GM08714 (cell line): ENCODE measurements around the gene MAN1A1.

Source experiments
- H3K4me3 ChIP-seq: fragments of 200-500 bp; sonication (Bioruptor generic); 2 replicates; pipeline ENCODE4 v1.5.1; 2014; ENCODE audit warnings: mild to moderate bottlenecking, low read length, inconsistent platforms
- ZNF274 ChIP-seq: IDR thresholded peaks from 2 replicates; pipeline ENCODE4 v1.6.1; 2012; ENCODE audit warnings: mild to moderate bottlenecking, low read depth, low read length

The MAN1A1 gene

DNA sequence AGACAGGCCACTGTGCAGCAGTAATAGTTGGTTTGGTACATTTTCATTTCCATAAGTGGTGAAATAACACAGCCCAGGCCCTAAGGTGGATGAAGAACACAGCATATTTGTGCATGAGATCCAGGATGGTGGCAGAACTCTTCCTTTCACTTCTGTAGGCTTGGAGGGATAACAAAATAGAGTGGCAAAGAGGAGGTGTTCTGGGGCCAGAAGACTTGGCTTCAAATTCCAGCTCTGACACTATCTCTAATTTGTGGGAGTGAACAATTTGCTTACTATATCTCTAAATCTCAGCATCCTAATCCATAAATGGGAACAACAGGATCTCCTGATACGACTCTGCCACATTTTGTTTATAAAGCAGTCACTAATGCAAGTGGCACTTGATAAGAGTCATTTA lies 159.4 kb downstream of the MAN1A1 start:
- no peak overlapping the region for H3K4me3 ChIP-seq
- TF ChIP-seq ZNF274: no peak

DNA sequence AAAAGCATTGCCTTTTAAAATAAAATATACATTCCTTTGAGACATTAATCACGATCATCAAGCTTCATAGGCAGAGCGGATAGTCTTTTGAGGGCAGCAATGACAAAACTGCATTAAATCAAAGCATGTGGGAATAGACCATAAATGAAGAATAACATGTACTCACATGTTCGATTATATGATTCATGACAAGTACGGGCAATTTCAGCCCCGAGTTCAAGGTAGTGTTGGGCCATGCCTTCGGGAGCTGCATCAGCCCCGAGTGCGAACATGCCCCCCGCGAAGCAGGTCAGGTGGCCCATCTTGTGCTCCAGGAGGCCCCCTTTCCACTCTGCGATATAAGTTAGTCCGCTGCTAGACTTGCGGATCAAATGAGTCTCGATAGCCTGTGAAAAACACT lies 160.1 kb downstream of the MAN1A1 start:
- no peak overlapping the region for H3K4me3 ChIP-seq
- no peak for TF ChIP-seq ZNF274

DNA sequence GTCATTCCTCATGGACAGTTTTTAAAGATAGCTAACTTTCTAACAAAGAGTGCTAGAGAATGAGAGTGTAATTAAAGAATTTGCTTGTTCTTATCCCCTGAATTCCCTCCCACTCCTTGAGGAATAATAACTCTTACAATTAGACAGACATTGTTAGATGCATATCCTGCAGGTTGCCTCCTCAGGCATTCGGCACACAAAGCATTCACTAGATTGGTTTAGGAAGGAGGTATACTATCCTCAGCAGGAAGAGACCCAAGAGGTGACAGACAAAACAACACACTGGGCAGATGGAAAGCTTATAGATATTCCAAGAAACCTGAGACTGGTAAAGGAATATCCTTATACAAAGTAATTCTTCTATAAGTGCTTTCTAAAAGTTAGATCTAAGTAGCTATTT lies 162.0 kb downstream of the MAN1A1 start:
- no peak for TF ChIP-seq ZNF274
- H3K4me3 ChIP-seq: no peak overlapping the region

DNA sequence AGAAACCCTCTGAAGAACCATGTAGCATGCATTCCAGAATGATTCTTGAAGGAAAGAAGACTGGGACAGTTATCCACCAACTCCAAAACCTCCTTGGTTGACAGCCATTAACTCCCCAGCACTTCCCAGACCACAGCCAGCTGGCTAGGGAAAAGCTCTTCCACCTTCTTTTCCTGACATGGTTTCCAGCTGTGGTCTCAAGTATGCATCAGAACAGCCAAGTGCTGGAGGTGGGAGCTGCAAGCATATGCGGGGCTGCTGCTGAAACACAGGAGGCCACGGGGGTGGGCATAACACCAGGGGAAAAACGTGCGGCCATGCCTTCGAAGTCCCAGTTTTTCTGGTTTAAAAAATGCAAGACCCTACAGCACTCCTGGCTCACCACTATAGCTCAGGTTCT lies 163.1 kb downstream of the MAN1A1 start:
- H3K4me3 ChIP-seq: no peak overlapping the region
- TF ChIP-seq ZNF274: no peak

DNA sequence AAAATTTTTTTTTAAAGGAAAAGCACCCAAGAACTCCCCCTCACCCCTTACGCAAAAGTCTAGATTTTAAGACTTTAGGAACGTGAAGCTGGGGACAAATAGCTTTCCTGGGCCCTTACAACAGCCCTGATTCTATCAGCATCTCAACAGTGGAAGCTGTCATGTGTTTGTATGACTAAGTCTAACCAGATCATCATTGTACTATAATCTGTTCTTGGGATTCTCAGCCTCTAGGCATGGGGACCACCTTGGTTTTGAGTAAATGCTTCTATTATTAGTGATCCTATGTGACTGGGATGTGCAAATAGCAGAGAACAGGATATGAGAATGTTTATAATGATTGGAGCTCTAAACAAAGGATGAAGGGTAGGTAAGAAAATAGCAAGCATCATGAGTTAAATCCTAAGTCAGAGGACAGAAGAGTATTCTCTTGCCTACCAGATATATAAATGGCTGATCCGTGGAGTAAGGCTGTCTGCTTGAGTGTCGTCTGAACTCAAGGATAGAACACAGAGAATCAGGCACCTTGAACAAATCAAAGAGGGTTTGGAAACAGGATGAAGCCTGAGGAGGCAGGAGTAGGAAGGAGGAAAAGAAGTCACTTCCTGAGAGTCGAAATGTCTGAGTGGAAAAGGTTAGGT lies 165.4 kb downstream of the MAN1A1 start:
- H3K4me3 ChIP-seq: no peak overlapping the region
- no peak for TF ChIP-seq ZNF274

DNA sequence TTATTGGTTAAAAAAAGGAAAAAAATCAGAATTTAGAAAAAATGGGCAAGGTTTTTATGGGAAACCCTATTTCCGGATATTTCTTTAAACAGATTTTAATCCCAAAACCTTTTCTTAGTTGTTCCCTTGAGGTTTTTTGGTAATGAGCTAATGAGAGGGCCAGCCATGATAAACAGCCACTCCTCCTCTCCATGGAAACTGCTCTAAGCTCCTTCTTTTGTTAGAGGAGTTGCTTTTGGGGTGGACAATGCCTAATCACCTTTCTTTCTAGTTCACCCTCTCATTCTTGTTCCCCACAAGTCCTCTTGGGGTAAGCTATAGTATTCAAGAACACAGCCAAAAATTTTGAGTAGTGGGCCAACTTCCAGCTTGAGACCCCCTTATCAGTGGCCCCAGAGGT lies 166.1 kb downstream of the MAN1A1 start:
- no peak for TF ChIP-seq ZNF274
- no peak overlapping the region for H3K4me3 ChIP-seq

DNA sequence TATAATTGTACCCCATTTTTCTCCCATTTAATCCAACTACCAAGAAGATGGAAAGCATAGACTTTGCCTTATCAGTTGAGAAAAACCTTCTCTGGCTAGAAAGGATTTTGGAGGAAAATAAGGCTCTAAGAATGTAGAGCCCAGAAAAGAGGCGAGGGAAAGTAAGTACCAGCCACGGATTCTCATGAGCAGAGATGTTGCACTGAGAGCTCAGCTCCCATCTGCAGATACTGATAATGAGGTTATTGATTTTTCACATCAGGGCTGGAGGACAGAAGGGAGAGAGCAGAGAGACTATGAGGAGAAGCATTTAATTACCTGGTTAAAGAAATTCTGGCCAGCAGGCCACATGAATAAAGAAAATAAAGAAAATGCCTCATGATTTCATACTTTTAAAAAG lies 166.7 kb downstream of the MAN1A1 start:
- TF ChIP-seq ZNF274: no peak
- H3K4me3 ChIP-seq: no peak overlapping the region

DNA sequence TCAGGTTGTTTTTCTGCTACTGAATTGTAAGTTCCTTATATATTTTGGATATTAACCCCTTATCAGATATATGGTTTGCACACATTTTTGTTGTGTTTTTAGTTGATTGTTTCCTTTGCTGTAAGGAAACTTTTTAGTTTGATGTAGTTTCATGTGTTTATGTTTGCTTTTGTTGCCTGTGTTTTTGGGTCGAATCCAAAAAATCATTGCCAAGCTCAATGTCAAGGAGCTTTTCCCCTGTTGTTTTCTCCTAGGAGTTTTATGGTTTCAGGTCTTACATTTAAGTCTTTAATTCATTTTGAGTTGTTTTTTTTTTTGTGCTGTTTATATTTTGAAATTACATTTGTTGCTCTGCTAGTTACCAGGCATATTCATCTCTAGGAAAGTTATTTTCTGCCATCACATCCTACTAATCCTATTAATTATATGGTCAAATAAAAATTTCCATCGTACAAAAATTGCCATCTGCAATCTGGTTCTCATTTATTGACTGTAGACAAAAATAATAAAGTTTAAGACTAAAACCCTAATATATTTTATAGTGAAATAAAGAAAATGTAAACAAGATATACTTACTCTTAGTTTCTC lies 167.3 kb downstream of the MAN1A1 start:
- no peak overlapping the region for H3K4me3 ChIP-seq
- TF ChIP-seq ZNF274: no peak

DNA sequence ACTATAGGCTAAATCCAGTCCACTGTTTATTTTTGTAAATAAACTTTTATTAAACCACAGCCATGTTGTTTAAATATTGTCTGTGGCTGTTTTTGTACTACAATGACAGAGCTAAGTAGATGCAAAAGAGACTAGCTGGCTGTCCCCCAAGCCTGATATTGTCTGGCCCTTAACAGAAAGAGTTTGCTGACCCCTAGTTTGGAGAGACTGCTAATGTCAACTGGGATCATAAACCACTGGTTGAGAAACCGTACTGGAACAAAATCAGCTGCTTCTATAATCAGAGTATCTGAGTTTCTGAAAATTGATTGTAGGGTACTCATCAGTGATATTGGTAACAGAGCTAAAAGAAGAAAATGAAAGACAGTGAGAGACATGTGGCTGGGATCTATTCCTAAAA lies 168.5 kb downstream of the MAN1A1 start:
- no peak overlapping the region for H3K4me3 ChIP-seq
- no peak for TF ChIP-seq ZNF274

DNA sequence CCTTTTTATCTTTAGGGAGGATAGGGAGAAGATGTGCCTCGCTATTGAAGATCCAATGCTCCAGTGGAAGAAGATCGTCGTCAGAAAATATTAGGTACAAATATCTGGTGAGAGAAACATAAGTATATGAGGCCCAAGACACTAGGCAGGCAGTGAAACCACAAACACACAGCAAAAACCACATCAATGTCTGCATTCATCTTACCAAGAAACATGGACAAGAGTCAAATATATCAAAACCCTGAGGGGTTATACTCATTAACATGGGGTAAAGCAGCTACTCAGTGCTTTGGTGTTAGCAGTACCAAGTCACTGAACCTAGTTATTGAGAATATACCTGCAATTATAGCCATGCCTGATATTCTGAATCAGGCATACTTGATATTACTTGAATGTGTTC lies 169.7 kb downstream of the MAN1A1 start:
- no peak overlapping the region for H3K4me3 ChIP-seq

DNA sequence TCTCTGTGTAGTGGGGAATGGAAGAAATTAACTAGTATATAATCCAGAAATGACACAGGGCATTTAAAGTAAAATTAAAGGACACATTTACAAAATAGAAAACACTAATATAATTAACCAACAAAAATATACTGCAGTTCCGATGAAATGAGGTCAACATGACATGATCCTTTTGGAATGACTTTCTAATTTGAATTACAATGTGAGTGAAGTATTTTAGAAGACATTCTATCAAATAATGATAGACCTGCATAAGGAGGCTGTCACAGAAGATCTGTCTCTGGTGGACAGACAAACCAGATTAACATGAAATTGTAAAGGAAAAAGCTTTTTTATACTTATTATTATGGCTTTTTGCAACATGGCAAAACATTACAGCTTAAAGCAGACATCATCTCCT lies 170.5 kb downstream of the MAN1A1 start:
- TF ChIP-seq ZNF274: no peak
- no peak overlapping the region for H3K4me3 ChIP-seq

More for the DNA sequence above, 169.7 kb downstream of the MAN1A1 start:
- no peak for TF ChIP-seq ZNF274

DNA sequence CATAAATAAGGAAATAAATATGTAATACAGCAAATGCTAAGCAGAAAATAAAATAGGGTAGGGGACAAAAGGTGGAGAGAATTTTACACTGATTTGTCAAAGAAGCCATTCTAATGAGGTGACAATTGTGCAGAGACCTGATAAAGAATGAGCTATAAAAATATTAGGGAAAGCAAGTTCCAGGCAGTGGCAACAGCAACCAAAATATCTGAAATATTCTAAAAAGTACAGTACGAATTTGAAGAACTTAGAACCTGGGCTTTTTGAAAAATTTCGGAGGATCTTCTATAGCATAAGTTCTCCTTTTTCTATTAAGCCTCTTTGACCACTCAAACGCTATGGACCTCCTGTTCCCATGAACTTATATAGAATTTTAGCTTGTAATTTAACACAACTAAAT lies 173.1 kb downstream of the MAN1A1 start:
- no peak for TF ChIP-seq ZNF274
- H3K4me3 ChIP-seq: no peak overlapping the region

DNA sequence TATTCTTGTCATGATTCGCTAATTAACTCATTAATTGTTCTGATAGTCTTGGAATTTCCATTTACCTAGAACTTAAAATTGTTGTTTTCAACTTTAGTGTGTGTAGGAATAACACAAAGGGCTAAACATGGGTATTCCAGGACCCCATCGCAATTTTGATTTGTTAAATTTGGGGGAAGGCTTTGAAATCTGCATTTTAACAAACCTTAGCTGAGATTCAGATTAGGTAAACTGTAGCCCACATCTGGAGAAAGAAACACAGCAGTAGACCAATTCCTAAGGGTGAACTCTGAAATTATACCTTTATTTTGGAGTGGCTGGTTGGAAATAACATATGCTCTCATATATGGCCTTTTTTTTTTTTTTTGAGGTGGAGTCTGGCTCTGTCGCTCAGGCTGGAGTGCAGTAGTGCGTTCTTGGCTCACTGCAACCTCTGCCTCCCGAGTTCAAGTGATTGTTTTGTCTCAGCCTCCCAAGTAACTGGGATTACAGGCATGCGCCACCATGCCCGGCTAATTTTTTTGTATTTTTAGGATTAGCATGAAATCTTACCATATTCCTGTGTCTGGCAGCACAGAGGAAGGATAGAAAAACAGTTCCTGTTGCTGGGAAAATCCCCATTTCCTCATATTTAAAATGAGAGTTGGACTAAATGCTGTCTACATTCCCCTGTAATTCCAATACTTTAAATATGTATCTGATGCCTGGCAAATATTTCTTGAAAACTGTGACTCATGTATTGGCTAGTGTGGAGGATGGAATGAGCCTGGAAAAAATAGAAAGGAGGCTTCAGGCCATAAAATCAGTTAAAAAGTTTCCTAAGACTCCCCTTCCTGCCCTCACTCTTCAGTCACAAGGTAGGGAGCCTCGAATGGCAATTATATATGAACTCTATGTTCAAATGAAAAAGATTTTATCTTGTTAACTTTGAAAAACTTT lies 174.4 kb downstream of the MAN1A1 start:
- H3K4me3 ChIP-seq: no peak overlapping the region

DNA sequence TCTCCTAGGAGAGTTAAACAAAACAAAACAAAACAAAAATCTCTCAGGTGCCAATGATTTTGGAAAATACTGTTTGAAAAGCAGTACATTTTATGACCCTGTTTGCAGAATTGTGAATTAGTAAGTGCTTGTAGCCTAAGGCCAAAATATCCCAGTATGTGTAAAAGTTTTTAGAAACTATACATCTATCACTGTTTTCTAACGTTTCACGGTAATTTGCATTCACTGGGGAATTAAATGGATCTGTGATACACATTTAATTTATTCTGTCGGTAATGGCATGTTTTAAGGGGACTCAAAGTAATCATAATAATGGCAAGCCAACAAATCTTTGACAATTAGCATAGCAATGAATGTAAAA lies 175.5 kb downstream of the MAN1A1 start:
- no peak overlapping the region for H3K4me3 ChIP-seq
- TF ChIP-seq ZNF274: no peak

More for the DNA sequence above, 174.4 kb downstream of the MAN1A1 start:
- TF ChIP-seq ZNF274: no peak

DNA sequence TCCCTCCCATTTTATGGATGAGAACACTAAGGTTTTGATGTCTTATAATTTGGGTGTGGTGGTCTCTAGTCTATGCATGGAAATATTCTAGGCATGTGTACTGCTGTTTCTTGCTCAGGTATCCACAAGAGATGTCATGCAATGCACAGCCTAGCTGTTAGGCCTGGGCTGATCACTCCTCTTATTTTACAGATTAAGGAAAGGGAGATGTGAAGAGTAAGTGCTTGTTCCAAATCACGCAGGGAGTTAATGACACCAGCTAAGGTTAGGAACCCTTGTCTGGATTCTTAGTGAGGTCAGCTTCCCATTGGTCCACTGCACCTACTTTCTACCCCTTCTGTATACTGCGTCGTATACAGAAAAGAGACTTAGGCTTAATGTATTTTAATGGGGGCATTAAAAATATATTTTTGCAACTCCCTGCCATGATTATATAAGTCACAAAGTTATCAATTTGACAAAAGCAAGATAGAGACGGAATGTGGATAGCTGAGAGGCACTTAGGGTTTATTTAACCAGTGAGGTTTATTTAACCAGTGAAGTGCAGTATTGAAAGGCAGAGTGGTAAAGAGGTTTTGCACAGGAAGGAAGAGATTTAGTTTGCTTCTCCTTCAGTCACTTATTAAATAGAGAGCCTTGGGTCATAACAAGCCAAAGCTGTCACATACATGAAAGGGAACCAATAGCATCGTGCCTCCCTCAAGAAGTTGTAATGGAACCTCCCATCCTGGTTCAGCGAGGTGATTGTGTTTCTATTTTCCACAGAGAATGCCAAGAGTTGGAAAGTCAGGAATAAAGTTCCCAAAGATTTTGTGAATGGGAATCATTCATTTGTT lies 176.1 kb downstream of the MAN1A1 start:
- H3K4me3 ChIP-seq: no peak overlapping the region
- no peak for TF ChIP-seq ZNF274
